SK-N-SH (cell line): ENCODE results near the gene PRKCH. TPM values are rescaled to one million over a fixed set of nuclear protein-coding genes. Genes with fewer than 3 reads are reported as not detected.

ENCODE experiments used
- CTCF ChIA-PET: fragments of 300-600, 350-600 bp; formaldehyde crosslinking; extraction: SDS; loops from one replicate; lab custom pipeline; 2021; lab: Yijun Ruan, JAX
- POLR2A ChIA-PET: fragments of 350-600 bp; sonication (Branson Sonifier 250); formaldehyde crosslinking; extraction: SDS; loops from one replicate; lab custom pipeline; 2020; ENCODE audit warnings: antibody characterized with exemption, inconsistent platforms; lab: Yijun Ruan, JAX
- DNase-seq: peaks from one replicate; pipeline ENCODE4 v3.0.0; 2012
- H2AFZ ChIP-seq: fragments of 200-600 bp; sonication (generic); 2 replicates; pipeline ENCODE4 v1.8.1; 2016; ENCODE audit warnings: antibody characterized with exemption, mild to moderate bottlenecking, low read depth
- H3F3A ChIP-seq: fragments of 200-600 bp; sonication (generic); replicated peaks from 2 replicates; pipeline ENCODE3; 2016; ENCODE audit warnings: antibody characterized with exemption, mild to moderate bottlenecking; ENCODE audit not compliant: insufficient read depth
- H3K27ac ChIP-seq, 2 experiments: fragments of 200-500 bp in 1 of 2; fragments of 200-600 bp in 1 of 2; sonication (Bioruptor generic) in 1 of 2; sonication (generic), shearing (Covaris generic) in 1 of 2; 2 replicates each; pipeline versions ENCODE4 v1.5.1 to v1.6.1; 2014 to 2016; ENCODE audit warnings: low read depth in 2 of 2, inconsistent platforms in 1 of 2, low read length in 1 of 2, mild to moderate bottlenecking in 1 of 2, mixed read lengths in 1 of 2
- H3K27me3 ChIP-seq: fragments of 200-600 bp; sonication (generic), shearing (Covaris generic); 2 replicates; pipeline ENCODE4 v1.6.1; 2016; ENCODE audit warnings: mixed run types; ENCODE audit not compliant: insufficient read depth
- H3K36me3 ChIP-seq, 2 experiments: fragments of 200-500 bp in 1 of 2; fragments of 200-600 bp in 1 of 2; sonication (Bioruptor generic) in 1 of 2; sonication (generic) in 1 of 2; replicated peaks in 1 of 2; 2 replicates each; pipeline versions ENCODE3 to v1.5.1; 2014 to 2016; ENCODE audit warnings: low read length in 1 of 2, mild to moderate bottlenecking in 1 of 2; ENCODE audit not compliant: insufficient read depth in 2 of 2, control insufficient read depth in 1 of 2
- H3K4me1 ChIP-seq, 2 experiments: fragments of 200-500 bp in 1 of 2; fragments of 200-600 bp in 1 of 2; sonication (Bioruptor generic) in 1 of 2; sonication (generic), shearing (Covaris generic) in 1 of 2; 2 replicates each; pipeline versions ENCODE4 v1.5.1 to v1.6.1; 2014 to 2016; ENCODE audit warnings: low read depth in 1 of 2, low read length in 1 of 2, mixed run types in 1 of 2; ENCODE audit not compliant: insufficient read depth in 2 of 2, control insufficient read depth in 1 of 2
- H3K4me2 ChIP-seq: fragments of 200-600 bp; sonication (generic), shearing (Covaris generic); 2 replicates; pipeline ENCODE4 v1.6.1; 2017; ENCODE audit warnings: mixed run types
- H3K4me3 ChIP-seq, 2 experiments: fragments of 200-500 bp in 1 of 2; fragments of 200-600 bp in 1 of 2; sonication (Bioruptor generic) in 1 of 2; sonication (generic), shearing (Covaris generic) in 1 of 2; 2 replicates each; pipeline versions ENCODE4 v1.5.1 to v1.8.1; 2014 to 2016; ENCODE audit warnings: low read depth in 2 of 2, inconsistent platforms in 1 of 2, low read length in 1 of 2, mild to moderate bottlenecking in 1 of 2, mixed read lengths in 1 of 2, moderate library complexity in 1 of 2
- H3K79me2 ChIP-seq: fragments of 200-600 bp; sonication (generic); 2 replicates; pipeline ENCODE4 v1.8.1; 2017; ENCODE audit warnings: mild to moderate bottlenecking; ENCODE audit not compliant: insufficient read depth
- H3K9ac ChIP-seq: fragments of 200-600 bp; sonication (generic); 2 replicates; pipeline ENCODE4 v1.6.1; 2017; ENCODE audit warnings: mixed run types
- H3K9me2 ChIP-seq: fragments of 200-600 bp; sonication (generic); 2 replicates; pipeline ENCODE4 v1.6.1; 2017; ENCODE audit warnings: mixed run types
- H3K9me3 ChIP-seq: fragments of 200-600 bp; sonication (generic); 2 replicates; pipeline ENCODE4 v1.6.1; 2017; ENCODE audit warnings: mixed run types, mild to moderate bottlenecking, moderate library complexity
- H4K20me1 ChIP-seq: fragments of 200-600 bp; sonication (generic); 2 replicates; pipeline ENCODE4 v1.6.1; 2017; ENCODE audit warnings: mild to moderate bottlenecking, mixed run types; ENCODE audit not compliant: insufficient read depth
- CHD2 ChIP-seq: fragments of 150-350 bp; IDR thresholded peaks from 2 replicates; pipeline ENCODE4 v1.6.1; 2018; ENCODE audit warnings: low read length; ENCODE audit not compliant: partially characterized antibody
- CTCF ChIP-seq: fragments of 200-600 bp; sonication (generic); IDR thresholded peaks from 2 replicates; pipeline ENCODE4 v1.6.1; 2017; ENCODE audit warnings: antibody characterized with exemption, mild to moderate bottlenecking, moderate library complexity
- ELF1 ChIP-seq: IDR thresholded peaks from 2 replicates; pipeline ENCODE4 v1.4.0; 2012
- FOSL2 ChIP-seq: IDR thresholded peaks from 2 replicates; pipeline ENCODE4 v1.4.0; 2012; ENCODE audit warnings: low read depth, mild to moderate bottlenecking, moderate library complexity, borderline replicate concordance
- FOXJ3 ChIP-seq: sonication (generic); formaldehyde crosslinking; IDR thresholded peaks from 2 replicates; pipeline ENCODE4 v1.5.1; 2020; ENCODE audit warnings: mild to moderate bottlenecking, missing genetic modification reagents
- FOXM1 ChIP-seq: IDR thresholded peaks from 2 replicates; pipeline ENCODE4 v1.4.0; 2012; ENCODE audit warnings: low read depth, mild to moderate bottlenecking
- GATA2 ChIP-seq: sonication (generic); formaldehyde crosslinking; IDR thresholded peaks from 2 replicates; pipeline ENCODE4 v1.5.0; 2020; ENCODE audit warnings: mild to moderate bottlenecking, missing genetic modification reagents
- IRF3 ChIP-seq: fragments of 150-350 bp; IDR thresholded peaks from 2 replicates; pipeline ENCODE4 v1.6.1; 2016; ENCODE audit warnings: mild to moderate bottlenecking, low read depth, low read length
- JUND ChIP-seq: IDR thresholded peaks from 2 replicates; pipeline ENCODE4 v1.4.0; 2012
- MAX ChIP-seq: IDR thresholded peaks from 2 replicates; pipeline ENCODE4 v1.4.0; 2012; ENCODE audit warnings: low read depth
- MXI1 ChIP-seq: IDR thresholded peaks from 2 replicates; pipeline ENCODE4 v1.6.1; 2012; ENCODE audit warnings: mild to moderate bottlenecking, low read depth, low read length, improper control_type of control experiment
- NFIC ChIP-seq: IDR thresholded peaks from 2 replicates; pipeline ENCODE4 v1.4.0; 2012; ENCODE audit warnings: borderline replicate concordance
- NRF1 ChIP-seq: IDR thresholded peaks from 2 replicates; pipeline ENCODE4 v1.6.1; 2012; ENCODE audit warnings: low read depth, mild to moderate bottlenecking, low read length
- POLR2AphosphoS5 ChIP-seq: IDR thresholded peaks from 2 replicates; pipeline ENCODE4 v1.6.1; 2012; ENCODE audit warnings: low read depth, low read length
- RAD21 ChIP-seq: IDR thresholded peaks from 2 replicates; pipeline ENCODE4 v1.6.1; 2012; ENCODE audit warnings: mild to moderate bottlenecking, low read length
- RCOR1 ChIP-seq: fragments of 150-350 bp; IDR thresholded peaks from 2 replicates; pipeline ENCODE4 v1.6.1; 2017; ENCODE audit warnings: antibody characterized with exemption, low read length
- RFX5 ChIP-seq: IDR thresholded peaks from 2 replicates; pipeline ENCODE4 v1.6.1; 2012; ENCODE audit warnings: mild to moderate bottlenecking, improper control_type of control experiment, low read length
- SMC3 ChIP-seq: IDR thresholded peaks from 2 replicates; pipeline ENCODE4 v1.6.1; 2012; ENCODE audit warnings: low read depth, low read length, improper control_type of control experiment
- TAF1 ChIP-seq: IDR thresholded peaks from 2 replicates; pipeline ENCODE4 v1.6.1; 2012; ENCODE audit warnings: low read depth, mild to moderate bottlenecking, low read length, moderate library complexity, borderline replicate concordance
- YY1 ChIP-seq: IDR thresholded peaks from 2 replicates; pipeline ENCODE4 v1.4.0; 2012; ENCODE audit warnings: low read depth, mild to moderate bottlenecking
- WGBS: methylation state at CpG from one replicate; pipeline ENCODE4 v1.1.6; 2017; ENCODE audit warnings: low lambda C conversion rate; 5-methylcytosine and 5-hydroxymethylcytosine counted together
- polyA plus RNA-seq, 3 experiments: library from polyadenylated mRNA; depleted of rRNA; stranded (reverse); fragments of >200 nt; gene quantifications; 2 replicates each; pipeline ENCODE4 v1.2.3, GENCODE V29; 2012
- TF ChIP-seq, protein P1 (sequence below): IDR thresholded peaks from 2 replicates; pipeline ENCODE4 v1.4.0; 2012; ENCODE audit warnings: low read depth, borderline replicate concordance
- TF ChIP-seq, protein P2 (sequence below): IDR thresholded peaks from 2 replicates; pipeline ENCODE4 v1.6.1; 2012; ENCODE audit warnings: mild to moderate bottlenecking, low read depth, low read length, moderate library complexity
- TF ChIP-seq, protein P3 (sequence below): IDR thresholded peaks from 2 replicates; pipeline ENCODE4; 2012

PRKCH gene
- polyA plus RNA-seq, 1 of the 3 experiments (the other 2 are of a cell fraction) = 4.2 TPM

- POLR2A ChIA-PET = interaction anchor here (0.9 to 3.8 kb wide), 9 partner anchors 9 to 291 kb away, joined by 3 to 30 read pairs (median 5); partner anchors contain the start of genes HIF1A and SNAPC1
- DNase-seq = peak; percentile 75
- TF ChIP-seq, protein P1, sequence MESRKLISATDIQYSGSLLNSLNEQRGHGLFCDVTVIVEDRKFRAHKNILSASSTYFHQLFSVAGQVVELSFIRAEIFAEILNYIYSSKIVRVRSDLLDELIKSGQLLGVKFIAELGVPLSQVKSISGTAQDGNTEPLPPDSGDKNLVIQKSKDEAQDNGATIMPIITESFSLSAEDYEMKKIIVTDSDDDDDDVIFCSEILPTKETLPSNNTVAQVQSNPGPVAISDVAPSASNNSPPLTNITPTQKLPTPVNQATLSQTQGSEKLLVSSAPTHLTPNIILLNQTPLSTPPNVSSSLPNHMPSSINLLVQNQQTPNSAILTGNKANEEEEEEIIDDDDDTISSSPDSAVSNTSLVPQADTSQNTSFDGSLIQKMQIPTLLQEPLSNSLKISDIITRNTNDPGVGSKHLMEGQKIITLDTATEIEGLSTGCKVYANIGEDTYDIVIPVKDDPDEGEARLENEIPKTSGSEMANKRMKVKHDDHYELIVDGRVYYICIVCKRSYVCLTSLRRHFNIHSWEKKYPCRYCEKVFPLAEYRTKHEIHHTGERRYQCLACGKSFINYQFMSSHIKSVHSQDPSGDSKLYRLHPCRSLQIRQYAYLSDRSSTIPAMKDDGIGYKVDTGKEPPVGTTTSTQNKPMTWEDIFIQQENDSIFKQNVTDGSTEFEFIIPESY = peak; percentile 90; the same call in 1 of the 2 replicates
- TF ChIP-seq GATA2 (CRISPR knock-in tag) (peak; percentile 98), POLR2AphosphoS5 (peak; percentile 85; the same call in 1 of the 2 replicates), YY1 (no peak), FOXM1 (peak; percentile 78), MAX (peak; percentile 94), SMC3 (no peak; the same call in 1 of the 2 replicates), JUND (peak; percentile 97), FOSL2 (peak; percentile 97), RCOR1 (peak; percentile 90), ELF1 (0 out of 2 replicates have a peak, but pooled peaks have one; percentile 12), CTCF (no peak), IRF3 (no peak), TAF1 (no peak), CHD2 (peak; percentile 82), MXI1 (peak; percentile 72; the same call in 1 of the 2 replicates), NRF1 (no peak), RFX5 (no peak), FOXJ3 (peak; percentile 67; the same call in 1 of the 2 replicates), RAD21 (peak; percentile 24), NFIC (peak; percentile 86)
- TF ChIP-seq, protein P2, sequence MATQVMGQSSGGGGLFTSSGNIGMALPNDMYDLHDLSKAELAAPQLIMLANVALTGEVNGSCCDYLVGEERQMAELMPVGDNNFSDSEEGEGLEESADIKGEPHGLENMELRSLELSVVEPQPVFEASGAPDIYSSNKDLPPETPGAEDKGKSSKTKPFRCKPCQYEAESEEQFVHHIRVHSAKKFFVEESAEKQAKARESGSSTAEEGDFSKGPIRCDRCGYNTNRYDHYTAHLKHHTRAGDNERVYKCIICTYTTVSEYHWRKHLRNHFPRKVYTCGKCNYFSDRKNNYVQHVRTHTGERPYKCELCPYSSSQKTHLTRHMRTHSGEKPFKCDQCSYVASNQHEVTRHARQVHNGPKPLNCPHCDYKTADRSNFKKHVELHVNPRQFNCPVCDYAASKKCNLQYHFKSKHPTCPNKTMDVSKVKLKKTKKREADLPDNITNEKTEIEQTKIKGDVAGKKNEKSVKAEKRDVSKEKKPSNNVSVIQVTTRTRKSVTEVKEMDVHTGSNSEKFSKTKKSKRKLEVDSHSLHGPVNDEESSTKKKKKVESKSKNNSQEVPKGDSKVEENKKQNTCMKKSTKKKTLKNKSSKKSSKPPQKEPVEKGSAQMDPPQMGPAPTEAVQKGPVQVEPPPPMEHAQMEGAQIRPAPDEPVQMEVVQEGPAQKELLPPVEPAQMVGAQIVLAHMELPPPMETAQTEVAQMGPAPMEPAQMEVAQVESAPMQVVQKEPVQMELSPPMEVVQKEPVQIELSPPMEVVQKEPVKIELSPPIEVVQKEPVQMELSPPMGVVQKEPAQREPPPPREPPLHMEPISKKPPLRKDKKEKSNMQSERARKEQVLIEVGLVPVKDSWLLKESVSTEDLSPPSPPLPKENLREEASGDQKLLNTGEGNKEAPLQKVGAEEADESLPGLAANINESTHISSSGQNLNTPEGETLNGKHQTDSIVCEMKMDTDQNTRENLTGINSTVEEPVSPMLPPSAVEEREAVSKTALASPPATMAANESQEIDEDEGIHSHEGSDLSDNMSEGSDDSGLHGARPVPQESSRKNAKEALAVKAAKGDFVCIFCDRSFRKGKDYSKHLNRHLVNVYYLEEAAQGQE = peak; percentile 62; the same call in 1 of the 2 replicates
- TF ChIP-seq, protein P3, sequence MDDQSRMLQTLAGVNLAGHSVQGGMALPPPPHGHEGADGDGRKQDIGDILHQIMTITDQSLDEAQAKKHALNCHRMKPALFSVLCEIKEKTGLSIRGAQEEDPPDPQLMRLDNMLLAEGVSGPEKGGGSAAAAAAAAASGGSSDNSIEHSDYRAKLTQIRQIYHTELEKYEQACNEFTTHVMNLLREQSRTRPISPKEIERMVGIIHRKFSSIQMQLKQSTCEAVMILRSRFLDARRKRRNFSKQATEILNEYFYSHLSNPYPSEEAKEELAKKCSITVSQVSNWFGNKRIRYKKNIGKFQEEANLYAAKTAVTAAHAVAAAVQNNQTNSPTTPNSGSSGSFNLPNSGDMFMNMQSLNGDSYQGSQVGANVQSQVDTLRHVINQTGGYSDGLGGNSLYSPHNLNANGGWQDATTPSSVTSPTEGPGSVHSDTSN = peak; percentile 79
Measured at GRCh38 chr14:61472011-61472672, 150.8 kb downstream of the PRKCH start.

More at GRCh38 chr14:61472011-61472672, 150.8 kb downstream of the PRKCH start:
- peak overlapping the region; percentile 48 to 67; a peak in 3 of 4 replicates for H3K4me3 ChIP-seq
- H3K9me3 ChIP-seq = no peaks in the 10 kb centered on the region
- peak overlapping the region; percentile 79 for H3K4me2 ChIP-seq
- 3% methylated on average over 8 of the region's 8 CpGs for WGBS
- H3K9ac ChIP-seq = peak overlapping the region; percentile 62
- H4K20me1 ChIP-seq = no peaks in the 10 kb centered on the region
- H3K9me2 ChIP-seq = no peaks in the 10 kb centered on the region
- H3F3A ChIP-seq = peaks cover 25% of the 10 kb centered on the region
- H3K4me1 ChIP-seq = peaks cover 18 to 73% of the 10 kb centered on the region in 2 experiments
- H3K79me2 ChIP-seq = no peaks in the 10 kb centered on the region
- CTCF ChIA-PET = interaction anchor here (0.5 to 3.7 kb wide), 9 partner anchors 9 to 655 kb away, joined by 3 to 25 read pairs (median 11); no protein-coding TSS in a partner anchor
- H2AFZ ChIP-seq = no peak overlapping the region
- no peaks in the 10 kb centered on the region for H3K27me3 ChIP-seq
- H3K27ac ChIP-seq = peak overlapping the region; percentile 89 to 100
- H3K36me3 ChIP-seq = no peaks in the 10 kb centered on the region
